Thoracic aorta (tissue), 2 donors: ENCODE results near the gene TACC3. TPM values are rescaled to one million over a fixed set of nuclear protein-coding genes. Genes with fewer than 3 reads are reported as not detected.

Source experiments
- ATAC-seq: fragments of 150-250 bp; one replicate; pipeline ENCODE4 v1.8.0; 2017; ENCODE audit warnings: low read depth; ENCODE audit not compliant: insufficient number of reproducible peaks, low FRiP score
- DNase-seq: peaks from one replicate; pipeline ENCODE4 v3.0.0-alpha.2; 2020; ENCODE audit warnings: low spot score
- H3K27ac ChIP-seq, 2 donors: fragments of 200-600 bp; sonication (generic); 1 replicate in 1 of 2; 2 replicates in 1 of 2; pipeline ENCODE4 v1.5.1; 2016; ENCODE audit warnings: mild to moderate bottlenecking in 2 of 2, moderate library complexity in 2 of 2
- H3K27me3 ChIP-seq: fragments of 200-600 bp; sonication (generic); replicated peaks from 2 replicates; pipeline ENCODE4 v1.6.0; 2016; ENCODE audit warnings: mild to moderate bottlenecking; ENCODE audit not compliant: insufficient read depth
- H3K36me3 ChIP-seq: fragments of 200-600 bp; sonication (generic); one replicate; pipeline ENCODE4 v1.5.1; 2016
- H3K4me1 ChIP-seq, 2 donors: fragments of 200-600 bp; sonication (generic); 1 replicate in 1 of 2; 2 replicates in 1 of 2; pipeline versions ENCODE4 v1.5.1 to v1.6.0; 2016; ENCODE audit warnings: low read depth in 2 of 2, mild to moderate bottlenecking in 1 of 2; ENCODE audit not compliant: control insufficient read depth in 1 of 2
- H3K4me3 ChIP-seq: fragments of 200-600 bp; sonication (generic); 2 replicates; pipeline ENCODE4 v1.5.1; 2016; ENCODE audit warnings: mild to moderate bottlenecking
- H3K9me3 ChIP-seq: fragments of 200-600 bp; sonication (generic); 2 replicates; pipeline ENCODE4 v1.5.1; 2016
- total RNA-seq, 2 donors: library from RNA; depleted of rRNA; stranded (reverse); fragments of >200 nt; gene quantifications; one replicate each; pipeline versions ENCODE4 v1.1.0 to v1.2.3, GENCODE V29; 2016
- TF ChIP-seq, protein P1 (sequence below): fragments of 200-600 bp; sonication (generic); IDR thresholded peaks from one replicate; pipeline ENCODE4 v1.5.1; 2019; ENCODE audit warnings: antibody characterized with exemption

TACC3 gene
- total RNA-seq, 2 donors from 2014 or later = 6.2 to 24.5 TPM

DNA sequence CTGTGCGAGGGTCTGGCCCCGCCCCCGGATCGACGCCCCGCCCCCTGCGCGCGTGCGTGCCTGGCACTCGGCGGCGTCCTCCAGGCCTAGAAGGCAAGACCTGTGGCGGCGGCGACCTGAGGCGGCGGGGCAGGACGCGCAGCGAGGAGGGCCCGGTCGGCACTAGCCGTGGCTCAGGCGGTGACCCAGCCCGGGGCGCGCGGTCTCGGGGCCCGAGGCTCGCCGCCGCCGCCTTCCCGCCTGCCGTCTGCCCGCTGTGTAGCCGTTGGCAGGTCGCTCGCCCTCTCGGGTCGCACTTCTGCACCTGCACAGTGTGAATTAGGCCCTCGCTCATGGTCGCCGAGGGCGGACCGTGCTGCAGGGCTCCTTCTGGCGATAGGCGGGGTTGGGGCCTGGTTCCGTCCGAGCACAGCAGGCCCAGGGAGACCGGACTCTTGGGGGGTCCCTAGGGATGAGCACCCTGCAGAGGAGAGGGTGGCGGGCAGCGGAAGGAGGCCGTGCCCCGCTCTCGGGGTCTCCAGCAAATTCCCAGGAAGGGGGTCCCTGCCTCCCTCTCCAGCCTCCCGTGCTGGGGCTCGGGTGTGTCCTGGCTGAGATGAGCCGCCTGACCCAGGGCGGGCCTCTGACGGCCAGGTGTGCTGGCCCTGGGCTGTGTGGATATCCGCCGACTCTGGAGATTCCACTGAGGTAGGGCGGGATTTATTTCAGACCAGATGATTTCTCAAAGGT lies 36.7 kb upstream of the TACC3 start:
- Histone ChIP-seq H3K9me3 (no peaks in the 10 kb centered on the region), H3K27ac (peak overlapping the region; percentile 15 to 22), H3K36me3 (no peaks in the 10 kb centered on the region), H3K4me1 (peaks cover 0 to 14% of the 10 kb centered on the region in 2 donors), H3K27me3 (no peaks in the 10 kb centered on the region), H3K4me3 (peak overlapping the region; percentile 75)
- TF ChIP-seq, protein P1, sequence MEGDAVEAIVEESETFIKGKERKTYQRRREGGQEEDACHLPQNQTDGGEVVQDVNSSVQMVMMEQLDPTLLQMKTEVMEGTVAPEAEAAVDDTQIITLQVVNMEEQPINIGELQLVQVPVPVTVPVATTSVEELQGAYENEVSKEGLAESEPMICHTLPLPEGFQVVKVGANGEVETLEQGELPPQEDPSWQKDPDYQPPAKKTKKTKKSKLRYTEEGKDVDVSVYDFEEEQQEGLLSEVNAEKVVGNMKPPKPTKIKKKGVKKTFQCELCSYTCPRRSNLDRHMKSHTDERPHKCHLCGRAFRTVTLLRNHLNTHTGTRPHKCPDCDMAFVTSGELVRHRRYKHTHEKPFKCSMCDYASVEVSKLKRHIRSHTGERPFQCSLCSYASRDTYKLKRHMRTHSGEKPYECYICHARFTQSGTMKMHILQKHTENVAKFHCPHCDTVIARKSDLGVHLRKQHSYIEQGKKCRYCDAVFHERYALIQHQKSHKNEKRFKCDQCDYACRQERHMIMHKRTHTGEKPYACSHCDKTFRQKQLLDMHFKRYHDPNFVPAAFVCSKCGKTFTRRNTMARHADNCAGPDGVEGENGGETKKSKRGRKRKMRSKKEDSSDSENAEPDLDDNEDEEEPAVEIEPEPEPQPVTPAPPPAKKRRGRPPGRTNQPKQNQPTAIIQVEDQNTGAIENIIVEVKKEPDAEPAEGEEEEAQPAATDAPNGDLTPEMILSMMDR = no peak
- DNase-seq = no peak
- ATAC-seq = no peak

DNA sequence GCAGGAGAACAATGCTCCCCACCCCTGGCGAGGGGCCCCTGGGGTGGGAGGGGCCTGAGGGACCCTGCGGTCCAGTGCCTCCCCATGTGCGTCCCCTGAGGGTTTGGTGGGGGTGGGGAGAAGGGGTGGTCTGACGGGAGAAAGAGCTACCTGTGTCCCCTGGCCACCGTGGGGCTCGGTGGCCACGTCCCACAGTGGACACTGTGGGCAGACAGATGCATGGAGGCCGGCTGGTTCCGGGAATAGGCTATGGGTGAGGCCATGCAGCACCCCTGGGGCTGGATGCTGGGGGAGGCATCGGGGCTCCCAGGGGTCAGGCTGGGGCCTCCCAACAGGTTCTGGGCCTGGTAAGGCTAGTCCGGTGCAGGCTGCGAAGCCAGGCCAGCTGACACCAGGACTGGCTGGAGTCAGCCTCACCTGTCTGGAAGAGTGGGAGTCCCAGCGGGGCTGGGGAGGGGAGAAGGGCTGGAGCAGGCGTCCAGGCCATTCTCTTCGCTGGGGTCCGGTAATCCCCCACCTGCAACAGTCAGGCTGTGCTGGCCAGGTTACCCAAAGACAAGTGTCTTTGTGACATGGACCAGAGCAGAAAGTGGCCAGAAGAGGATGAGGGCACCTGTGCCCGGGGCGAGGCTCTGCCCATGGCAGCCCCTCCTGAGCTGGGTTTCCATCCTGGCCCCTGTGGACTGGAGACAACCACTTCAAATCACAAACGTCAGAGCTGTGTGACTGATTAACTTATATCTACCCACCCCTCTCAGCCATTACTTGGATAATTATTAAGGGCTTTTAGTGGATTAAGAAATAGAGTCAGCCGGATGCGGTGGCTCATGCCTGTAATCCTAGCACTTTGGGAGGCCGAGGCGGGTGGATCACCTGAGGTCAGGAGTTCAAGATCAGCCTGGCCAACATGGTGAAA lies 35.8 kb upstream of the TACC3 start:
- H3K36me3 ChIP-seq = no peaks in the 10 kb centered on the region
- H3K4me1 ChIP-seq = peaks cover 0 to 14% of the 10 kb centered on the region in 2 donors
- H3K27ac ChIP-seq = peak overlapping the region in 1 of 2 donors; percentile 22
- H3K27me3 ChIP-seq = no peaks in the 10 kb centered on the region
- H3K4me3 ChIP-seq = no peak overlapping the region
- ATAC-seq = no peak
- no peaks in the 10 kb centered on the region for H3K9me3 ChIP-seq
- TF ChIP-seq, protein P1 = no peak
- no peak for DNase-seq

DNA sequence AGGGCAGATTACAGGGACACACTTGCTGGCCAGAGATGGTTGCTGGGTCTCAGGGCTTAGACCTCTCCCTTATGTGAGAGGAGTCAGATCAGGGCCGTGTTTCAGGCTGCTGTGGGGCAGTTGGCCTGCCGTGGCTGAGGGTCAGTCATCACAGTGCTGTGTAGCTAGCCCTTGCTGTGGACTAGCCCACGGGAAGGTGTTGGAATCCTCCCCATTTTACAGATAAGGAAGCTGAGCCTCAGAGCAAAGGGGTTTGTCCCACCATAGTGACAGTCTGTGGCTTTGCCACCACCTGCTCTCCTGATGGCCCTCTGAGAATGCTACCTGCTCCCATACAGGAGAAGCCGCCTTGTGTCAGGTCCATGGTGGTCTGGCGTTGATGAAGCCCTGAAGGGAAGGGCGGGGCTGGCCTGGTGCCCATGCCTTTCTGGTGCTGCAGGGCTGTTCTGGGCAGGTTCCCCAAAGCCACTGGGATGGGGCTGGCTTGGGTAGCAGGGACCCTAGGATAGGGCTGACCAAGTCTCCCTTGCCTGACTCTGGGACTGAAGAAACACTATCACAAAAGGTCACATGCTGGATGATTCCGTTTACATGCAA lies 34.8 kb upstream of the TACC3 start:
- Histone ChIP-seq H3K9me3 (no peaks in the 10 kb centered on the region), H3K4me1 (peaks cover 0 to 14% of the 10 kb centered on the region in 2 donors), H3K27ac (no peak overlapping the region), H3K4me3 (no peak overlapping the region), H3K27me3 (no peaks in the 10 kb centered on the region), H3K36me3 (peaks cover 8% of the 10 kb centered on the region)
- TF ChIP-seq, protein P1 = no peak
- DNase-seq (no peak), ATAC-seq (no peak)

DNA sequence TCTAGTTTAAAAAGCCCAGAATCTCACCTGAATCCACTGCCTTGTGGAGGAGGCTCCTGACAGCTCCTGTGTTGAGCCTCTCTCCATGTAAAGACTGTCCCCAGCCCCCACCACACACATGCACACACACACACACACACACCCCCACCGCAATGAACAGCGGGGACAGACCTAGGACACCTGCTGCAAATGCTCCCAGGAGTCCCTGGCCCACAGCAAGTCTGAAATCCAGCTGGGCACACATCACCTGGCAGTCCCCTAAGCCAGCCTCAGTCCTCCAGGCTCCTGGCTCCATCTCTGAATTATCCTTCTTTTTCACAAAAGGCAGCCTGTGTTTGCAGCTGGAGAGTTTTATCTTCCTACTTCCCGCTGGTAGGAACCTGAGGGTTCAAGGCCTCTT lies 30.6 kb upstream of the TACC3 start:
- no peaks in the 10 kb centered on the region for H3K27me3 ChIP-seq
- H3K36me3 ChIP-seq = peaks cover 38% of the 10 kb centered on the region
- TF ChIP-seq, protein P1 = no peak
- no peak overlapping the region for H3K27ac ChIP-seq
- H3K9me3 ChIP-seq = no peaks in the 10 kb centered on the region
- H3K4me3 ChIP-seq = no peak overlapping the region
- DNase-seq (no peak), ATAC-seq (no peak)
- H3K4me1 ChIP-seq = no peaks in the 10 kb centered on the region
